D721Med (cell line): Measurements from ENCODE around the gene HPGDS.

Source experiments
- DNase-seq: peaks from one replicate; pipeline ENCODE4 v3.0.0; 2011; ENCODE audit warnings: low spot score; ENCODE audit not compliant: insufficient read length
- FAIRE-seq: peaks from 2 replicates; lab custom pipeline; 2011; peaks lifted over from hg19 to GRCh38; lab: Jason Lieb, UNC
- TF ChIP-seq, protein P1 (sequence below): IDR thresholded peaks from 2 replicates; pipeline ENCODE4 v1.5.1; 2012; ENCODE audit warnings: mild to moderate bottlenecking, control low read depth; ENCODE audit not compliant: insufficient read depth; ENCODE audit errors: missing control alignments

Gene HPGDS

DNA sequence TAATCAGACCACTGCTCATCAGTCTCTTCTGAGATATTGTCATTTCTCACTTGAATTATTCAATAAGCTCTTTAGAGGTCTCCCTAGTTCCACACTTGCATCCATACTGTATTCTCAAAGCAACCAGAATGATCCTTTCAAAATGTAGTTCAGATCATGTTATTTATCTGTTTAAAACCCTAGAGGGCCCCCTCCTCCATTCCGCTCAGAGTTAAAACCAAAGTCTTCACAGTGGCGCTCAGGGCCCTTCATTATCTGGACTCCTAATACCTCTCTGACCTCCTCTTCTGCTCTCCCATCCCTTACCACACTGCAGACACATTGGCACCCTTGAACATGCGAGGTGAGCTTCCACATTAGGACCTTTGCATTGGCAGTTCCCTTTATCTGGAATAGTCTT lies 32.7 kb upstream of the HPGDS start:
- DNase-seq (no peak), FAIRE-seq (no peak)
- TF ChIP-seq, protein P1, sequence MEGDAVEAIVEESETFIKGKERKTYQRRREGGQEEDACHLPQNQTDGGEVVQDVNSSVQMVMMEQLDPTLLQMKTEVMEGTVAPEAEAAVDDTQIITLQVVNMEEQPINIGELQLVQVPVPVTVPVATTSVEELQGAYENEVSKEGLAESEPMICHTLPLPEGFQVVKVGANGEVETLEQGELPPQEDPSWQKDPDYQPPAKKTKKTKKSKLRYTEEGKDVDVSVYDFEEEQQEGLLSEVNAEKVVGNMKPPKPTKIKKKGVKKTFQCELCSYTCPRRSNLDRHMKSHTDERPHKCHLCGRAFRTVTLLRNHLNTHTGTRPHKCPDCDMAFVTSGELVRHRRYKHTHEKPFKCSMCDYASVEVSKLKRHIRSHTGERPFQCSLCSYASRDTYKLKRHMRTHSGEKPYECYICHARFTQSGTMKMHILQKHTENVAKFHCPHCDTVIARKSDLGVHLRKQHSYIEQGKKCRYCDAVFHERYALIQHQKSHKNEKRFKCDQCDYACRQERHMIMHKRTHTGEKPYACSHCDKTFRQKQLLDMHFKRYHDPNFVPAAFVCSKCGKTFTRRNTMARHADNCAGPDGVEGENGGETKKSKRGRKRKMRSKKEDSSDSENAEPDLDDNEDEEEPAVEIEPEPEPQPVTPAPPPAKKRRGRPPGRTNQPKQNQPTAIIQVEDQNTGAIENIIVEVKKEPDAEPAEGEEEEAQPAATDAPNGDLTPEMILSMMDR, result no peak

DNA sequence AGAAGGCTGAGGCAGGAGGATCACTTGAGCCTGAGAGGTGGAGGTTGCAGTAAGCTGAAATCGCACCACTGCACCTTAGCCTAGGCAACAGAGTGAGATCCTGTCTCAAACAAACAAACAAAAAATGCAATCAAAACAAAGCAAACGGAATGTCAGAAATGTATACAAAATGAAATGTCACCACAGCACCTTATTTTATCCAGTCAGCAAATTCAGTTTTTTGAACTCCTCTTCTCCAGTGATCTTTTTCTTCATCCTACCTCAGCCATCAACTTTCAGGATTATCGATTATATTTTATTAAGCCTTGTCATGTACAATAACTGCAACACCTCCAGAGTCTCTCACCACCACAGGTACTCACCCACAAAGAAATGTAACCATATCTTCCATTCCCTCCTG lies 31.1 kb upstream of the HPGDS start:
- DNase-seq (no peak), FAIRE-seq (no peak)
- TF ChIP-seq, protein P1, result no peak

GRCh38 chr4:94372991-94373390 lies 30.4 kb upstream of the HPGDS start:
- FAIRE-seq, result no peak
- TF ChIP-seq, protein P1, result no peak
- no peak for DNase-seq

- TF ChIP-seq, protein P1, result no peak
- FAIRE-seq (no peak), DNase-seq (no peak)
Measured at GRCh38 chr4:94372228-94372978, 29.8 kb upstream of the HPGDS start.

- FAIRE-seq (no peak), DNase-seq (no peak)
- TF ChIP-seq, protein P1, result no peak
Measured at GRCh38 chr4:94371290-94371689, 28.7 kb upstream of the HPGDS start.

DNA sequence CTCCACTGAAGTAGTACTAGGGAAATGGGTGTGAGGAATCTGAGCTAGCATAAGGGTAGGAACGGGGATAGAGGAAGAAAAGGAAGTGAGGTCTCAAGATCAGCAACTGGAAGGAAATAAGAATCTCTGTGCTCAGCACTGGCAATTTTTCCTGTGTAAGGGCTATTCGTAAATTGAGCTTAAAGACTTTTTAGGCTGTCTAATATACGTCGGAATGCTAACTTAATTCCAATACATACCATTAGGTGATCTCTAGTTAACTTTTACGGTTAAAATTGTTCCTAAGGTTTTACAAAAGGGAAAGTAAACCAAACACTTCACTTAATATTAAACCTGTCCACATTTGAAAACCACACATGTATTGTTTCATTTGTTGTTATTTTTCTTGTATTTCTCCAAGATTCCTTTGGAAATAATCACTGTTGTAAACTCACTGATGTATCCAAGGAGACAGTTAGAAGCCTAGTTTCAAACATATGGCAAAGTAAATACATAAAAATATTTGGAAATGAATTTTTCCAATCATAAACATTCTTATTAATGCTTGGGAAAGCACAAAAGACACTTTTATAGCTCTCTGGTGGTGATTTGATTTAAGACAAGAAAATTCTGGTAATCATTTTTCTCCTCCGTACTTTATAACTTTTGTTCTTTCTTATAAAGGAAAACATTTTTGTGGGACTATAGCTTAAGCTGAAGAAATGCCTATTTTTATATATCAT lies 28.1 kb upstream of the HPGDS start:
- TF ChIP-seq, protein P1, result no peak
- no peak for FAIRE-seq
- no peak for DNase-seq

DNA sequence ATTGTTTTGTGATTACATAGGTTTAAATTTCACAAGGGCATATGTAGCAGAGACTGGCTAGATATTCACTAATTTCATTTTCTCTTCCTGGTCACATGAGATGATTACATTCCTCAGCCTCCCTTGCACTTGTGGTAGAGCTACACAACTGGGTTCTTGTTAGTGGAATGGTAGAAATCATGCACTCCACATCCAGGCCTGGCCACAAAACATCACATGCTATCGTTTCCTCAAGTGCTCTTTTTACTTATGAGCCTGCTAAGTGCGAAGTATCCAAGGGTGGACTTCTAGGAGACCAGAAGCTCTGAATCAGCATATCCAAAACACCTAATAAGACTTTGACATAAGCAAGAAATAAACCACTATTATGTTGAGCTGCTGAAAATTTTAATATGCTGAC lies 26.4 kb upstream of the HPGDS start:
- DNase-seq (no peak), FAIRE-seq (no peak)
- TF ChIP-seq, protein P1, result no peak
